Measurements from ENCODE around the gene TCOF1.

Gene TCOF1

DNA sequence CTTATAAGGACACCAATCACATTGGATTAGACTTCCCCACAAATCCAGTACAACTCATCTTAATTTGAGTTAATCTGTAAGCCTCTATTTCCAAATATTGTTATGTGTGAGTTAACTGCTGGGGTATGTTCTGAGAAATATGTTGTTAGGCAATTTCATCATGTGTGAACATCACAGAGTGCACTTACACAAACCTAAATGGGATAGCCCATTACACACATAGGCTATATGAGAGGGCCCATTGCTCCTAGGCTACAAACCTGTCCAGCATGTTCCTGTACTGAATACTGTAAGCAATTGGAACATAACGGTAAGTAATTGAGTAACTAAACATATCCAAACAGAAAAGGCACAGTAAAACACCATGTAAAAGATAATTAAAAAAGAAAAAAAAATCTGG is 35.7 kb upstream of the TCOF1 start:
- DNase-seq = peak; percentile 66
- Histone ChIP-seq H3K9me3 (ENCODE audit: control insufficient read depth, low read length) (no peaks in the 10 kb centered on the region), H3K4ac (ENCODE audit: low read depth in 1 of 2, low read length in 2 of 2) (no peak overlapping the region), H3K23ac (ENCODE audit: low read length in 2 of 2) (no peak overlapping the region), H3K27ac (ENCODE audit: low read length, poor library complexity, severe bottlenecking) (peak overlapping the region; percentile 50), H4K8ac (ENCODE audit: low read length) (no peak overlapping the region), H3K4me2 (ENCODE audit: low read length, poor library complexity, severe bottlenecking) (no peak overlapping the region), H2BK120ac (ENCODE audit: low read depth, low read length) (no peak overlapping the region), H3K14ac (ENCODE audit: low read length in 2 of 2) (no peak overlapping the region), H3K9ac (ENCODE audit: low read length) (no peak overlapping the region), H3K4me1 (ENCODE audit: control insufficient read depth, insufficient read depth, low read depth, low read length) (peaks cover 23% of the 10 kb centered on the region), H2AK5ac (ENCODE audit: low read length, severe bottlenecking) (no peak overlapping the region), H2BK12ac (ENCODE audit: low read length in 2 of 2) (no peak overlapping the region), H2BK15ac (ENCODE audit: low read depth, poor library complexity, severe bottlenecking) (no peak overlapping the region), H2BK5ac (ENCODE audit: low read depth, low read length, poor library complexity, severe bottlenecking) (no peak overlapping the region), H3K4me3 (ENCODE audit: insufficient read depth in 1 of 2, low read depth in 1 of 2, low read length in 2 of 2) (no peak overlapping the region), H3K18ac (ENCODE audit: low read depth in 1 of 2, low read length in 2 of 2) (no peak overlapping the region), H3K27me3 (ENCODE audit: control insufficient read depth in 1 of 2, insufficient read depth in 1 of 2, low read length in 2 of 2) (no peaks in the 10 kb centered on the region), H3K36me3 (ENCODE audit: control insufficient read depth in 1 of 2, insufficient read depth in 2 of 2, low read depth in 1 of 2, low read length in 2 of 2) (no peaks in the 10 kb centered on the region), H4K91ac (ENCODE audit: low read length) (no peak overlapping the region), H3K79me1 (replicated peaks; ENCODE audit: low read length, poor library complexity, severe bottlenecking) (no peaks in the 10 kb centered on the region), H2AFZ (ENCODE audit: low read depth, low read length) (no peak overlapping the region)
- 100% methylated on average over 1 of the region's 1 CpG for WGBS

GRCh38 chr5:150322202-150322601 is 35.3 kb upstream of the TCOF1 start:
- no peak overlapping the region for H2BK15ac ChIP-seq (ENCODE audit: low read depth, poor library complexity, severe bottlenecking)
- no peaks in the 10 kb centered on the region for H3K79me1 ChIP-seq (replicated peaks; ENCODE audit: low read length, poor library complexity, severe bottlenecking)
- no peak overlapping the region for H3K4ac ChIP-seq (ENCODE audit: low read depth in 1 of 2, low read length in 2 of 2)
- H3K36me3 ChIP-seq (ENCODE audit: control insufficient read depth in 1 of 2, insufficient read depth in 2 of 2, low read depth in 1 of 2, low read length in 2 of 2) = no peaks in the 10 kb centered on the region
- no peak overlapping the region for H2BK5ac ChIP-seq (ENCODE audit: low read depth, low read length, poor library complexity, severe bottlenecking)
- H2AK5ac ChIP-seq (ENCODE audit: low read length, severe bottlenecking) = no peak overlapping the region
- no peak overlapping the region for H3K14ac ChIP-seq (ENCODE audit: low read length in 2 of 2)
- H4K91ac ChIP-seq (ENCODE audit: low read length) = no peak overlapping the region
- no peaks in the 10 kb centered on the region for H3K27me3 ChIP-seq (ENCODE audit: control insufficient read depth in 1 of 2, insufficient read depth in 1 of 2, low read length in 2 of 2)
- no peaks in the 10 kb centered on the region for H3K9me3 ChIP-seq (ENCODE audit: control insufficient read depth, low read length)
- no peak overlapping the region for H3K23ac ChIP-seq (ENCODE audit: low read length in 2 of 2)
- H3K4me3 ChIP-seq (ENCODE audit: insufficient read depth in 1 of 2, low read depth in 1 of 2, low read length in 2 of 2) = no peak overlapping the region
- no peak overlapping the region for H2AFZ ChIP-seq (ENCODE audit: low read depth, low read length)
- peak; percentile 88 for DNase-seq
- peak overlapping the region; percentile 50 for H3K27ac ChIP-seq (ENCODE audit: low read length, poor library complexity, severe bottlenecking)
- H3K9ac ChIP-seq (ENCODE audit: low read length) = no peak overlapping the region
- H2BK120ac ChIP-seq (ENCODE audit: low read depth, low read length) = no peak overlapping the region
- H3K18ac ChIP-seq (ENCODE audit: low read depth in 1 of 2, low read length in 2 of 2) = no peak overlapping the region
- peaks cover 19% of the 10 kb centered on the region for H3K4me1 ChIP-seq (ENCODE audit: control insufficient read depth, insufficient read depth, low read depth, low read length)
- H2BK12ac ChIP-seq (ENCODE audit: low read length in 2 of 2) = no peak overlapping the region
- no peak overlapping the region for H4K8ac ChIP-seq (ENCODE audit: low read length)
- H3K4me2 ChIP-seq (ENCODE audit: low read length, poor library complexity, severe bottlenecking) = no peak overlapping the region

DNA sequence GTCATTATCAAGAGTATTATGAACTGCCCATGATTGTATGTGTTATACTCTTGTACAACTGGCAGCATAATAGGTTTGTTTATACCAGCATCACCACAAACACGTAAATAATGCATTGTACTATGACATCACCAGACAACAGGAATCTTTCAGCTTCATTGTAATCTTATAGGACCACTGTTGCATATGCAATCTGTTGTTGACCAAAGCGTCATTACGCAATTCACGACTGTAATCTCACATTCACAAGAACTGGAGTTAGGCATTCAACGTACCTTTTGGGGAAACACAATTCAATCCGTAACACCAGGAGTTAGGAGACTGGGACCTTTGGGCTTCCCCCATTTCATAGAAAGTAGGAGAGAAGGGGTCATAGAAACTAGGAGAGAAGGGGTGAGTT is 34.4 kb upstream of the TCOF1 start:
- Histone ChIP-seq H3K27ac (ENCODE audit: low read length, poor library complexity, severe bottlenecking) (no peak overlapping the region), H2AK5ac (ENCODE audit: low read length, severe bottlenecking) (no peak overlapping the region), H3K14ac (ENCODE audit: low read length in 2 of 2) (no peak overlapping the region), H3K27me3 (ENCODE audit: control insufficient read depth in 1 of 2, insufficient read depth in 1 of 2, low read length in 2 of 2) (no peaks in the 10 kb centered on the region), H3K23ac (ENCODE audit: low read length in 2 of 2) (no peak overlapping the region), H2BK5ac (ENCODE audit: low read depth, low read length, poor library complexity, severe bottlenecking) (no peak overlapping the region), H3K9me3 (ENCODE audit: control insufficient read depth, low read length) (no peaks in the 10 kb centered on the region), H4K8ac (ENCODE audit: low read length) (no peak overlapping the region), H3K79me1 (replicated peaks; ENCODE audit: low read length, poor library complexity, severe bottlenecking) (no peaks in the 10 kb centered on the region), H3K18ac (ENCODE audit: low read depth in 1 of 2, low read length in 2 of 2) (no peak overlapping the region), H2BK12ac (ENCODE audit: low read length in 2 of 2) (no peak overlapping the region), H3K9ac (ENCODE audit: low read length) (no peak overlapping the region), H2BK15ac (ENCODE audit: low read depth, poor library complexity, severe bottlenecking) (no peak overlapping the region), H3K4ac (ENCODE audit: low read depth in 1 of 2, low read length in 2 of 2) (no peak overlapping the region), H4K91ac (ENCODE audit: low read length) (no peak overlapping the region), H2BK120ac (ENCODE audit: low read depth, low read length) (no peak overlapping the region), H3K36me3 (ENCODE audit: control insufficient read depth in 1 of 2, insufficient read depth in 2 of 2, low read depth in 1 of 2, low read length in 2 of 2) (no peaks in the 10 kb centered on the region), H2AFZ (ENCODE audit: low read depth, low read length) (no peak overlapping the region), H3K4me2 (ENCODE audit: low read length, poor library complexity, severe bottlenecking) (no peak overlapping the region), H3K4me1 (ENCODE audit: control insufficient read depth, insufficient read depth, low read depth, low read length) (peaks cover 15% of the 10 kb centered on the region), H3K4me3 (ENCODE audit: insufficient read depth in 1 of 2, low read depth in 1 of 2, low read length in 2 of 2) (no peak overlapping the region)
- DNase-seq = peak; percentile 94
- 88% methylated on average over 6 of the region's 6 CpGs for WGBS

GRCh38 chr5:150323819-150324218 is 33.7 kb upstream of the TCOF1 start:
- H3K4me1 ChIP-seq (ENCODE audit: control insufficient read depth, insufficient read depth, low read depth, low read length) = peaks cover 9% of the 10 kb centered on the region
- H3K27me3 ChIP-seq (ENCODE audit: control insufficient read depth in 1 of 2, insufficient read depth in 1 of 2, low read length in 2 of 2) = no peaks in the 10 kb centered on the region
- H3K4me3 ChIP-seq (ENCODE audit: insufficient read depth in 1 of 2, low read depth in 1 of 2, low read length in 2 of 2) = no peak overlapping the region
- no peak overlapping the region for H2AFZ ChIP-seq (ENCODE audit: low read depth, low read length)
- H3K18ac ChIP-seq (ENCODE audit: low read depth in 1 of 2, low read length in 2 of 2) = no peak overlapping the region
- DNase-seq = no peak
- WGBS = 84% methylated on average over 8 of the region's 8 CpGs
- no peak overlapping the region for H2BK5ac ChIP-seq (ENCODE audit: low read depth, low read length, poor library complexity, severe bottlenecking)
- H2BK12ac ChIP-seq (ENCODE audit: low read length in 2 of 2) = no peak overlapping the region
- no peaks in the 10 kb centered on the region for H3K9me3 ChIP-seq (ENCODE audit: control insufficient read depth, low read length)
- no peak overlapping the region for H4K91ac ChIP-seq (ENCODE audit: low read length)
- no peaks in the 10 kb centered on the region for H3K79me1 ChIP-seq (replicated peaks; ENCODE audit: low read length, poor library complexity, severe bottlenecking)
- no peak overlapping the region for H2BK120ac ChIP-seq (ENCODE audit: low read depth, low read length)
- H3K4ac ChIP-seq (ENCODE audit: low read depth in 1 of 2, low read length in 2 of 2) = no peak overlapping the region
- no peak overlapping the region for H3K23ac ChIP-seq (ENCODE audit: low read length in 2 of 2)
- H3K4me2 ChIP-seq (ENCODE audit: low read length, poor library complexity, severe bottlenecking) = no peak overlapping the region
- H2BK15ac ChIP-seq (ENCODE audit: low read depth, poor library complexity, severe bottlenecking) = no peak overlapping the region
- H3K36me3 ChIP-seq (ENCODE audit: control insufficient read depth in 1 of 2, insufficient read depth in 2 of 2, low read depth in 1 of 2, low read length in 2 of 2) = no peaks in the 10 kb centered on the region
- H2AK5ac ChIP-seq (ENCODE audit: low read length, severe bottlenecking) = no peak overlapping the region
- H3K14ac ChIP-seq (ENCODE audit: low read length in 2 of 2) = no peak overlapping the region
- H3K9ac ChIP-seq (ENCODE audit: low read length) = no peak overlapping the region
- no peak overlapping the region for H3K27ac ChIP-seq (ENCODE audit: low read length, poor library complexity, severe bottlenecking)
- H4K8ac ChIP-seq (ENCODE audit: low read length) = no peak overlapping the region

All from mesenchymal stem cell (in vitro differentiated cells and primary cell).